Jurkat, Clone E6-1 (cell line): ENCODE results near the gene KITLG.

Experiments used
- DNase-seq: peaks from one replicate; pipeline ENCODE4 v3.0.0-alpha.2; 2011; ENCODE audit warnings: low read depth, low spot score
- H3K4me3 ChIP-seq: 2 replicates; pipeline ENCODE4 v1.5.1; 2011; ENCODE audit warnings: mild to moderate bottlenecking, low read length, control low read depth, moderate library complexity

The KITLG gene

DNA sequence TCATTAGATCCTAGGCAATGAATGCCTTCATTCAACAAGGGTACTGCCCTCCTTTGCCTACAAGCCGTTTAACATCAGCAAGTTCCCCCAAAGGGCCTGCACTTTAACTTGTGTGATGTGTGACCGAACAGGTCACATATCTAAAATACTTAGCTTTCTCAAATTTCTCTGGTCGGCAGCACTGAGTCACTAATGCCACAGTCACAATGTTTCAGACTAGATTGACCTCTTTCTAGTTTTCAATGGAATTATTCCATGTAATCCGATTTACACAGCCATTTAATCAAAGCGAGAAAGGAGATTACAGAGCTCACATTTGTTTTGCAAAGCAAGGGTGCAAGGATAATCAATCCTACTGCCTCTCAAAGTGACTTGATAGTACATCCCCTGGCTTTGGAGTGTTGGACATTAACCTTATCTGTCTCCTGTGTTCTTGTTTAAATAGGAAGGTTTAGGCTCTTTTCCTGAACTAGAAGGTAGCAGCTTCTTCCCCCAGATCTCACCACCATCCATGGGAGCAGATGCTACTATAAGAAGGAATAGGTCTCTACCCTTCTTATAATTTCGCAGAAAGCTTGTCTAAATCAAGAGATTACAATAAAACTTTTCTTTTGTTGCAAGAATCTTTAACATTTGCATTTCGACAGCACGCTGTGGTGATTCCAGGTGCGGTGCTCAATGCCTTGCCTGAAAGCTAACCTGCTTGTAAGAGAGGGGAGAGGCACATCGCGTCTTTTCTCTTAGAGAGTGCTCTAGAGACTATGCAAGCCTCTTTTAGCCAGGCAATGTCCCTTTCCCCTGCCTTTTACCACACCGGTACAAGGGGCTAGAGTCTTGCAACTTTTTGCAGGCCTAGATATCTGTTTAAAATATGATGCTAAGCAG is 1.8 kb downstream of the KITLG start:
- DNase-seq, result no peak

DNA sequence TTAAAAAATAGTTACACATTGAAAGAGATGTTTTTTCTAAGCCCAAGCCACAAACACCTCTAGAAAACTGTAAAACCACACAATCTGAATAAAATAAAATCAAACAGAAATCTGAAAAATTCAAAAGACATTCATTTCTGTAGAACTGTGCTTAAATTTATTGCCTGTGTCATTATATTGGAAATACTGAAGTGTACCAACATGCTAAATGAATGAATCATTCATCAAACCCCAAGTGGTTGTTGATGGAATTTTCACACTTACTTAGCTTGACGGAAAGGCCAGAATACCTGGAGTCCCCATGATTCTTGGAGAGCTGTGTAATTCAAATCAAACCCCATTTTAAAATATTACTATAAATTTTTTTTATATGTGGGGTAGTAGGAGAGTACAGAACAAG is 2.7 kb downstream of the KITLG start:
- DNase-seq, result no peak
- no peak overlapping the region for H3K4me3 ChIP-seq

More for the DNA sequence above, 1.8 kb downstream of the KITLG start:
- H3K4me3 ChIP-seq, result no peak overlapping the region

GRCh38 chr12:88576866-88577265 is 3.4 kb downstream of the KITLG start:
- DNase-seq, result no peak
- no peak overlapping the region for H3K4me3 ChIP-seq

- H3K4me3 ChIP-seq, result no peak overlapping the region
- no peak for DNase-seq
These were observed 4.8 kb downstream of the KITLG start for GRCh38 chr12:88575361-88575970.

DNA sequence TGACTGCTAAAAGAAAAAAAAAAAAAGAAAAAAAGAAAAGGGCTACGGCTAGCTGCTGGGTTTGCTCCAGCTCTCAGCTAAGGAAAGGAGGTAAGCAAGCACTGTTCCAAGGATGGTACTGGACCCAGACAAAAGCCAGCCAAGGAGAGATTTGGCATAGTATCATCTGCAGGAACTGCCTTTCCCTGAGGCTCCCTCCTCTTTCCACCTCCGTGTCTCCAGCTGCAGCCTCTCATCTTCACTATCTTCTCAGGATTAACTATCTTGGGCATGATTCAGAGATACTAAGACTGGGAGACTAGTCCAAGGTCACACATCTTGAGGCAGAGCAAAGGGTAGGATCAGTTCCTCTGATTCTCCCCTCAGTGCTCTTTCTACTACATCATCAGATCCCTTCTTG is 6.0 kb downstream of the KITLG start:
- no peak for DNase-seq
- H3K4me3 ChIP-seq, result no peak overlapping the region

DNA sequence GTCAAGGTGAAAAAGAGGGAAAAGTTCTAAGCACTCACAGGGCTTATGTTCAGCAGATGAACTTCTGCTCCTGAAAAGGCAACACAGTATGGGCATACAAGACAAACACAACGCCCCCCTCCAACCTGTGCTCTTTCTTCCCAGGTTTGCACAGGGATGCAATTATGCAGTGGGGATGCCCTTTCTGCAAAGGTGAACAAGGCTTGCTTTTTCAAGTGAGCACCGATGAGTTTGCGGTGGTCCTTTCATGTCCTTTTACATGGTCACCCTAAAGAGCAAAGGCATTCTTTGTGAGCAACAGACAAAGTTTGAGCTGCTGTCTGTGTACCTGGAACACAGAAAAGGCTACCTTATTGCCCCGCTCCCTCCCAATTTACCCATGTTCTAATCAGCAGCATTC is 6.7 kb downstream of the KITLG start:
- no peak for DNase-seq

DNA sequence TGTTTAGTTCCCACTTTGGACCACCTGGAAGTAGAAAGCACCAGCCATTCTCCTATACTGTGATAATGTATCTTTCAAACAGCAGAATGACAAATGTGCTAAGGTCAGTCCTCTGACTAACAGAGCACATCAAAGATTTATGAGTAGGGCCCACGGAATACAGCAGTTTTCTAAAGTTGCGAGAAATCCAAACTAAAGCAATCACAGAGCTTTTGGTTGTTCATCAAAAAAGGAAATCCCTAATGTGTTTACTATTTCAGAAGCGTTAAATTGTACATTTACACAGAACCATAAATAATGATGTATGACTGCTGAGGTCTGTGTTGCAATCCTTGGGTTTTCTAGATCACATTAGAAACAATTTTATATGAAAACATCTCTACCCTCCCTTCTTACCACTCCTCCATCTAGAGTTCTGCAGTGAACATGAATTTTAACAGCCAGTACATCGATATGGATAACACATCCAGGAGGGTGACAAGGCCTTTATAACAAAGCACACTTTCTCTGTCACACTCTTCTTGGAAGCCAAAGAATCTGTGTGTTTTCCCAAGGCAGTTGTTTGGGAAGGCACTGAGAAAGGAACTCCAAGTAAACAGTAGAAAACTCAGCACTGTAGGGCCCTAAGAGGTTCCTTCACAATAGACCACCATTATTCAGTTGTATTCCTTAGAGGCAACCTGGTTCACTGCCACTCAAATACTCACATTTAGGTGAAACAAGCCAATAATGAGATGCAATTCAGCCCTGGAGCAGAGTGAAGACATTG is 7.3 kb downstream of the KITLG start:
- no peak for DNase-seq
- H3K4me3 ChIP-seq, result no peak overlapping the region

More for the DNA sequence above, 6.7 kb downstream of the KITLG start:
- no peak overlapping the region for H3K4me3 ChIP-seq

DNA sequence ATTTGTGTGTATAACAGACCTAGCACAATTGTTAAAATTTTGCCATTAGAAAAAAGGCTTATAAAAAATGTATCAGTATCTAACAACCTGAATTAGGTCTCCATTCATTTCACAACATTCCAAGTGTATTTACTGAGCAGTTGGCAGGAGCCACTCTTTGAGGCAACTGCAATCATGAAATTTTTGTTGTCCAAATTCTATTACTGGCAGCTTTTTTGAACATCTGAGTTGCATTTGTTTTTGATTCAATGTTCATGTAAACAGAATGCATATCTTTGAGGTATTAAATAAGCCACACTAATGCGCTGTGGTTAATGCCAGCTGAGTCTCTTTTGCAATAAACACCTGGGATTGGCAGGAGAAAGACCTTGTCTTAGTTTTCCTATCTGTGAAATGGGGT is 8.7 kb downstream of the KITLG start:
- no peak overlapping the region for H3K4me3 ChIP-seq
- no peak for DNase-seq

DNA sequence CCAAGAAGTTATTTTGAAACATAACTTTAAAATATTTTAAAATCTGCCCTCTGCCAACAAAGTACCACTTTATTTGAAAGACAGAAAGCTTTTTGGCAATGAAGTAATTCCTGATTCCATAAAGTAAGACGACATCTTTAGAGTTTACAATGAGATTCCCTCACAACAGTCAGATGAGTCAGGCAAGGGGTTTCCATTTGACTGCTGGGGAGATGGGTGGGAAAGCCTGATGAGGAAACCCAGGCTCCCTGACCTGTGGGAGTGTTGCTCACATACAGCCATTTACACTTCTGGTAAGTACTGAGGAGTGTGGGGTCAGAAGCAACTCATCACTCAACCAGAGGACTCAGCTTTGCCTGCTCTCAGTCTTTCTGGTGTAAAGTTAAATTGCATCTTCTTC is 10.2 kb downstream of the KITLG start:
- H3K4me3 ChIP-seq, result no peak overlapping the region
- DNase-seq, result no peak

DNA sequence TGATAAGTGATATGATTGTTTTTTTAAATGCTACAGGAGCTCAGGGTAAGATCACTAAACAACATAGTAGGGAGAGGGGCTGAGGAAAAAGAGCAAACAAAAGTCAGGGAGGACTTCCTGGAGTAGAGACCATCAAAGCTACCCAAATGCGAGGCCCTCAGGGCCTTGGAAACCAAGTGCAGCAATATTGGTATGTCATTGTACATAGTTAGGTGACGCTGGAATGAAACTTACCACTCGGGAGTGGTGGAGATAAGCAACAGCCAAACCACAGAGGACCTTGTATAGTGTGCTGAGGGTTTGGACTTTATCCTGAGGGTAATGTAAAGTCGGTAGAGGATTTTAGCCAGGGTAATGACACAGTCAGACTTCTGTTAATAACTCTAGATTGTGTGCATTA is 13.8 kb downstream of the KITLG start:
- H3K4me3 ChIP-seq, result no peak overlapping the region
- no peak for DNase-seq

- DNase-seq, result no peak
These were observed 17.3 kb downstream of the KITLG start for GRCh38 chr12:88562846-88563582.

GRCh38 chr12:88562151-88562550 is 18.1 kb downstream of the KITLG start:
- H3K4me3 ChIP-seq, result no peak overlapping the region
- DNase-seq, result no peak

More at GRCh38 chr12:88562846-88563582, 17.3 kb downstream of the KITLG start:
- H3K4me3 ChIP-seq, result no peak overlapping the region

DNA sequence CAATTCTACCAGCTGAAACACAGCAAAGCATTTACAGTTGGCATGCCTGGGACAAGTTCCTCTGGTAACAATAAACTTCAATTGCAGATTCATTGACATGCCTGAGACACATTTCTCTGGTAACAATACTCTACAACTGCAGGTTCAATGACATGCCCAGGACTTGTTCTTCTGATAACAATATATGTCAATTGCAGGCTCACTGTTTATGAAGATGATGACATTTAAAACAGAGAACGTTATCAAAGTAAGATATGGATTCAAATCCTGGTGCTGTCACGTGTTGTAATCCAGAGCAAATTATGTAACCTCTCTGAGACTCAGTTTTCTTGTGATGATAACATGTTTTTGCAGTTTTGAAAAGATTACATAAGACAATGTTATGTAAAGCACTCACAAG is 20.5 kb downstream of the KITLG start:
- no peak for DNase-seq

GRCh38 chr12:88559199-88559598 is 21.1 kb downstream of the KITLG start:
- DNase-seq, result no peak
- no peak overlapping the region for H3K4me3 ChIP-seq

More for the DNA sequence above, 20.5 kb downstream of the KITLG start:
- H3K4me3 ChIP-seq, result no peak overlapping the region

DNA sequence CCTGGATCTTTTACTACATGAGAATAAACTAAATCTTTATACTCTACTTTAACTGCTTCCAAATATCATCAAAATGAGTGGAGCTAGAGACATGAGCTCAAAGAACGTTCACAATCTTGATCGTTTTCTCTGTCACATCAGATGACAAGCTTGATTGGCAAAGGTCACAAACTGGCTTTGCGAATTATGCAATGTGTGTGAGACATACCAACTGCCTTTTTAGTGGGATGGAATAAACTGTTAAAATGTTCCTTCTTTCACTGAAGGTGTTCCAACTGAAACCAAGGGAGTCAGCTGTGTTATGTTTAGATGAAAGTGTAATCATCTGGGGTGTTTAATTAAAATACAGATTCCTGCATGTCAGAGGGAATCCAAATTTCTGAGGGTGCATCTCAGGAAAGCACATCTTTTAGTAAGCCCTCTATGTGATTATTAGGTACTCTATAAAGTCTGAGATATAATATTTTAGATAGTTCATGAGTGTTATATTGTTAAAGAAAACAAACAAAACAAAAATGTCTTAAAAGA is 21.9 kb downstream of the KITLG start:
- no peak overlapping the region for H3K4me3 ChIP-seq
- DNase-seq, result no peak

DNA sequence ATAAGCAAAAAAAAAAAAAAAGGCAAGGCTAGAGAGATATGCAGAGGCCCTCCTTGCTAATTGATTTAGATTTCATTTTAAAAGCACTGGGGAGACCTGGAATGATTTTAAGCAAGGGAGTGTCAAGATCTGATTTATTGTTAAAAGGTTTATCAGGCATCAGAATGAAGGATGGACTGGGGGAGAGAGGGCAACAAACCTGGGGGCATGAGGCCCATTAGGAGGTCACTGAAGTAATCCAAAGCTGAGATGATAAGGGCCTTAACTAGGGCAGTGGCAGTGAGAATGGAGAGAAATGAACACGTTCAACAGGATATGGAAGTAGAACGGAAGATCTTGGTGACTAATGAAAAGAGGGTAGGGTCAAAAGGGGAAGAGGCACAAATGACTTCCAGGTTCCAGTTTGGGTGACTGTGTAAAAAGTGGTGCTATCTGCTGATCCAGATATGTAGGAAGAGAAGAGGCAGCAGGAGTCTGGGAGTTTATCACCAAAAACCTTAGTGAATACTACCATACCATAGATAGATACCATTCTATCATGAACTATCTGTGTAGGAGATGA is 24.0 kb downstream of the KITLG start:
- no peak overlapping the region for H3K4me3 ChIP-seq
- no peak for DNase-seq

- no peak for DNase-seq
- H3K4me3 ChIP-seq, result no peak overlapping the region
These were observed 26.2 kb downstream of the KITLG start for GRCh38 chr12:88553941-88554658.

- H3K4me3 ChIP-seq, result no peak overlapping the region
- DNase-seq, result no peak
These were observed 27.6 kb downstream of the KITLG start for GRCh38 chr12:88552610-88553079.
